Activated naive CD4-positive, alpha-beta T cell treated with anti-CD3 and anti-CD28 coated beads, Interleukin-2, amount 50 U/mL, for 16 hours (primary cell): Measurements from ENCODE around the gene CCBE1.

Source experiments
- DNase-seq: peaks from one replicate; pipeline ENCODE4 v3.0.0-alpha.2; 2020

Gene CCBE1

DNA sequence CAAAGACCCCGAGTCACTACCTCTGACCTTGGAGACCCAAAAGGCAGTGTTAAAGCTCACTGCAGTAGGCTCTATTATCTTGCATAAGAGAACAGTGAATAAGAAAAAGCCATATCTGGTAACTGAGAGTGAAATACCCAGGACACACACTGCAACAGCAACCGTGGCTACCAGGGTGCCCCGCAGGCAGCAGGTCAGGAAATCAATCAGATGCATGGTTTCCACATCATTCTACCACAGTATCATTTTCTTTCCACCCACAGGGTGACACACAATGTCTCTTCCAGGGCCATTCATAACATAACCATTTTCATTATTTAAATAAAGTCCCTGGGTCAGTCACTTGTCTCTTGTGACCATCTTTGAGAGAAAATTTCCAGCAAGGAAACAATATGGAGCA, 131.3 kb downstream of the CCBE1 start:
- no peak for DNase-seq

DNA sequence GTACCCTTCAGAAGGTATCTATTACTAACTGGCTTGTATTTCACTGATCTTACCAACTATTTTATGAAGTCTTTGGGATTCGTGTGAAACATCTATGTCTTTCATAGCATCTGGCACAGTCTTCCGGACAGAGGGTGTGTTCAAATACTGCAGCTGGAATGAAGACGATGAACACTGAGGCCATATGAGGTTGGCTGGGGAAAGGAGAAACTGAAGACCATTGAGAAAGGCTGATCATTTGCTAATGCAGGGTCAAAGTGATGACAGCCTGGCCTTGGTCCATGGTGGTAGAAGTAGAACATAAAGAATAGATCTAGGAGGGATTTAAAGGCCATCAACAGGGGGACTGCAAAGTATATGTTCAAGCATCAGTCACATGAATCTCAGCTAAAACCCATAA, 132.7 kb downstream of the CCBE1 start:
- no peak for DNase-seq

DNA sequence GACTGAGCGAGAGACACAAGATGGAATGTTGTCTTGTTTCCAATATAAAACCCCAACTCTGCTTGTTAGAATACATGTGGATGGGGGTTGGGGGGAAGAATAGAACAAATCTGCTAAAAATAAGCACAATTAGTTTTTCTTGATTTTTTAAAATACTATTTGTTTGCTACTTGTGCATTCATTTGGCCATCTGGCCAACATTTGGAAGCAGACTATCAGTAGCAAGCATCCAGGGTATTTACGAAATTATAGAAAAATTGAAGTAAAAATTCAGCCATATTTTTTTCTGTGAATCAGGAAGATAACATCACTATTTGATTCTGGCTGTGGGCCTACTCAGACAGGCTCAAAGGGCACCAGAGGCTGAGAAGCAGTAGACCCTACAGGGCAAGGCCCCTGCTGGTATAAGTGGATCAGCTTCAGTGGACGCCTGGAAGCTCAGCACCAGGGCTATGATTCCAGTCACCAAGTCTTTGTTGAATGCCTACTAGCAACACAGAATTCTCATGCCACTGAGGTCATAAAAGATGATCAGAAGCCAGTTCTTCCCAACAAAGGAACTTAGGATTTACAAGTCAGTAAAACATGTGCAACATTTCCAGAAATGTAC, 133.9 kb downstream of the CCBE1 start:
- DNase-seq = no peak

DNA sequence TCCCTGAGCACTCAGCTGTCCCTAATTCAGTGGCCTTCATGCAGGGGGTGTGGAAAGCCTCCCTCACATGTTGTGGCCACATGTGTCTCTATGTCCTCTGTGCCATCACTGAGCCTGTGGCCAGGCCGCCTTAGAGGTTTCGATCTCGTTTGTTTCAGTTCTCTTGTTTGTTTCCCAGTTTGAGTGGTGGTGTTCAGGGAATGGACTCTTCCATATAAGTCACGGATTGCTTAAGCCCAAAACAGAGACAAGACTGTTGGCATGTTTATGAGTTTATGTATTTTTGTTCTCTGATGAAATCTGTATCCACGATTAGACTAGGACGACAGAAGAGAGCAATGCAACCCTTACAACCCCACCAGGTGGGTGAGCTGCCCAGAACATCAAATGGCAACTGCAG, 134.5 kb downstream of the CCBE1 start:
- DNase-seq = no peak

DNA sequence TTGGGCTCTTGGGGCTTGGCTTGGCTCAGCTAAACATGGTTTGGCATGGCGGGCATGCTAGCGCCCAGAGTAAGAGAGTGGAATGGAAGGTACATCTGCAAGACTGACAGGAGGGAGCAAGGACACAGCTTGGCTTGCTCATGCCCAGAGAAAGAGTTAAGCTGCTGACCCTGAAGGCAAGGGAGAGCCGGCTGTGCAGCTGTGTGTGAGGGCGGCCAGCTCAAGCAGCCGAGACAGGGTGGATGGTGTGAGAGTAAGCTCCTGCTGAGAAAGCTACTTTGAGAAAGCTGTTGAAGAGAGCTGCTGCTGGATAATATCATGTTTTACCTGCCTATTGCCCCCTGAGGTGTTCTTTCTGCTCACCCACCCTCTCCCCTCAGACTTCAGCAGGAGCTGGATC, 135.6 kb downstream of the CCBE1 start:
- no peak for DNase-seq

DNA sequence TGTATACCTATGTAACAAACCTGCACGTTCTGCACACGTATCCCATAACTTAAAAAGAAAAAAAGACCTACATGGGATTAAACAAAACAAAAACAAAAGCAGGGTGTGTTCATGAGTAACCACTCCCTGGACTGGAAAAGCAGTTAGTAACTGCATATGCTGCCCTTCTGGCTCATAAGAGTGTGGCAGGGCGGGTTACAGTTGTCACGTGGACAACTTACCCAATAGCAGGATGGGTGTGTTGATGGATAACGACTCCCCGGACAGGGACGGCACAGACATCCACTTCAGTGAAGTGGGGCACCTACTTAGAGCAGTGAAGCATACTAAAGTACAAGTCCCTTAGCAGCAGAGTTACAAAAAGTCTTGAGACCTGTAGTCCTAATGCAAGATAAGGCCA, 136.7 kb downstream of the CCBE1 start:
- no peak for DNase-seq

DNA sequence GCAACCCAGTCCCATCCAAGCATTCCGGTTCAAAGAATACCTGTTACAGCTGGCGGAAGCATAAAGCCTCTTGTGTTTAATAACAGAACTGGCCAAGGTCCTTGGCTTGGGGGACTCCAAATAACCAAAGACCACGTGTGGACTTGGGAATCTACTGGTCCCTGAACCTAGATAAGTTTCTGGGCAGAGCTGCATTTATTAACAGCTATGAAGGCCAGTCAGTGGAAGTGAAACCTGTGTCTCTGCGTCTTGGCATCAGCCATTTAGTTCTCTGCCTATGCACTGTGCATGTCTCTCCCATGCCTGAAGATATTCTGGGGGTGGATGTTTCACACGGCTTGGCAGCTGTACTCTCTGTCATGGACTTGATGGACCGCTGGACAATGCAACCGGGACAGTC, 137.7 kb downstream of the CCBE1 start:
- DNase-seq = no peak

DNA sequence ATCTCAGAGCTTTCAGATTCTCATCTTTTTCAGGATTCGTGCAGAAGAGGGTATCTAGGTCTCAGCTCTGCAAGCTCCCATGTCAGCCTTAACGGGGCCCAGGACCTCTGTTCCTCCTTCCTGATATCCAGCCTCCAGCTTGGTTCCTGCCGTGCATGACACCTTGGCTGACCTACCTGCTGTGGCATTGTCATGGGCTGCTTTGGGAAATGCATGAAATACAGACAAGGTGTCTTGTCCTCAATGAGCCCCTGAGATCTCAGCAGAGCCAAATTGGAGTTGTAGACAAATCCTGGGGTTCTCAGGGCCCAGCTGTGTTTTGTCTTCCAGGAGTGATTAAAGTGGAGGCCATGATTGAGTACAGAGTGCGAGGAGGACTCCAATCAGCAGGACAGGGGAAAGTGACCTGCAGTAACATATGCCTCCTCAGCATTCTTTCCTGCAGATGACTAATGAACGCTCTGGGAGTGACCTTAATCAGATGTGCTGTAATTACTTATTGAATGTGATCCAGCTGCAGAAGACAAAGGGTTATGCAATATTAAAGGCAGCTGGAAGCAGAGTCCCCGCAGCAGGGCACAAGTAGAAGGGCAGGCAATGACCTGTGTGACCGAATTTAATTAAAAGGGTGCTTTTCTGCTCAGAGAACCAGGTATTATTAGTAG, 141.1 kb downstream of the CCBE1 start:
- no peak for DNase-seq

DNA sequence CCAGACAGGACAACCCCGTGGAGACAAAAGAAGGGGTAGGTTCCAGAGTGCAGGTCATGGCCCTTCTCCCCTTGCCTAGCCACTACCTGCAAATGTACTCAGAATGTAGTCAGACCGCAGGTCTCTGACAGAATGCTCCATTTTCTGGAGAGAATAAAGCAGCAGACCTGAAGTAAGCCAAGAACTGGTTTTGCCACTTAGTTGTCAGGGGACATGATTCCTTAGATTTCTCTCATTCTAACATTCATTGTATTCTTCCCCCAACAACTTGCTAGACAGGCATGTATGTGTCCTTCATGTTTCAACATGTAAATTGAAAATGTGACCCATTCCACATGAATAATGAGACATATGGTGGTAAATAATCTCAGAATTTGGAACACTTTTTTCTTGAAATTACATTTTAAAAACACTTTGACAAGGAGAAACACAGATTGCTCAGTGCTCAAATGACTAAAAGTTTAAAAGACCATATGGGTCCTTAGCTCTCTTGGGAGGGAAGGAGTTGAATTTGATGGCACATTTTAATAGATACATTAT, 142.4 kb downstream of the CCBE1 start:
- DNase-seq = no peak

DNA sequence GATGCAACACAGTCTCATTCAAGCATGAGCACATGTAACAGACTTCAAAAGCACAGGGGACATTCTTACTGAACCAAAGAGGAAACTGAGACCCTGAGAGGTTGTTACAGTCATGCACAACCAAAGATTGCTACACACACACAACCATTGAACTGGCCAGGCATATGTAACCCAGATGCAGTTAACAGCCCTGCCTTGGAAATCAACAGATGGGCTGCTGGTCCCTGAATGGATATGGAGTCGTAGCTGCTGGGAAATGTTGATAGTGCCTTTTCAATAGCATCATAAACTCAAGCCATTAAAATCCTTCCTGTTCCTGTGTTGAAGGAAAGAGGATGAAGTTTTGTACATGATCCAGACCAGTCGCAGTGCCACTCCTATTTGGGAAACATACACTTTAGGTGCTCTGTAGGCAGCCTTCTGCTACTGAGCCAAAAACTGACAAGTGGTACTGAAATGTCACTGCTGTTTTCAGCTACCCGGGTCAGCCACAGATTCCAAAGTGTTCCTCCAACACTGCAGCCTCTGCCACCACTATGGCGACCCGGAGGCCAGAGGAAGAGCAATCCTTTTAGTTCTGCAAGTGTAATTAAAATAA, 143.9 kb downstream of the CCBE1 start:
- DNase-seq = no peak

DNA sequence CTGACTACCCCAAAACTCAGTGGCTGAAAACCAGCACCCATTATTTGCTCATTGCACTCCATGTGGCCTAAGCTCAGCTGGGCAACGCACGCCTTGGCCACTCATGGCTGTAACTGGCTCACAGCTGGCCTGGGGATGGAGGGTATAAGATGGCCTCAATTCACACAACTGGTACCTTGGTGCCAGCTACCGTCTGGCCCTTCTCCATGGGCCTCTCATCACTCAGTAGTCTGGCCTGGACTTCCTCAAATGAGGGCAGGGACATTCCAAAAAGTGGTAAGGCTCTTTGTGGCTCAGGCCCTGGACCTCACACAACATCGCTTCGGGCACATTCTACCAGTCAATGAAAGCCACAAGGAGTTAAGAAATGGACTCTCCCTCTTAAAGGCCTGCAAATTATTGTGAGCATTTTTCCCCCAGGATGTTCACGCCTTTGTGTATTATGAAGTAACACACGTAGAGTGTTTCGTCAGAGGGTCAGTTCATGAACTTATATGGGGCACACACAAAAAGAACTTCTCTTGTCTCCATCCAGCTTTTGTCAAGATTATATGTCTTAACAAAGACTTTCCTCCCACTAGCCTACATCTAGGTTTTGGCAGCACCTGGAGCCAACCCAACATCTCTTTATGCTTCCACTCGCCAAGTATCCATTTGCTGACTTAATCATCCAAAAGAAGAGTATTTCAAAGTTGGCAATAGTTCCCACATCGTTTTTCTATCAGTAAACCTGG, 145.2 kb downstream of the CCBE1 start:
- no peak for DNase-seq

DNA sequence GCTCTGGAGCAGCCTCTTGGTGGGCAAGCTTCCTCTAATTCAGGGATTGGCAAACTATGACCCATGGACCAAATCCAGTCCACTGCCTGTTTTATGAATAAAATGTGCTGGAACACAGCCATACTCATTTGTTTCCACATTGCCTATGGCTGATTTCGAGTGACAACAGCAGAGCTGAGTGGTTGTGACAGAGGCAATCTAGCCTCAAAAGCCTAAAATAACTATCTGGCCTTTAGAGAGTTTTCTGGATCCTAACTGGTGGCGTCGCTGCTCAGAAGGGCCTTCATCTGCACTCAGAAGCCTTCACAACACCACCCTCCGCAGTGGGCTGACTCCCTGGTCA, 147.1 kb downstream of the CCBE1 start:
- no peak for DNase-seq

DNA sequence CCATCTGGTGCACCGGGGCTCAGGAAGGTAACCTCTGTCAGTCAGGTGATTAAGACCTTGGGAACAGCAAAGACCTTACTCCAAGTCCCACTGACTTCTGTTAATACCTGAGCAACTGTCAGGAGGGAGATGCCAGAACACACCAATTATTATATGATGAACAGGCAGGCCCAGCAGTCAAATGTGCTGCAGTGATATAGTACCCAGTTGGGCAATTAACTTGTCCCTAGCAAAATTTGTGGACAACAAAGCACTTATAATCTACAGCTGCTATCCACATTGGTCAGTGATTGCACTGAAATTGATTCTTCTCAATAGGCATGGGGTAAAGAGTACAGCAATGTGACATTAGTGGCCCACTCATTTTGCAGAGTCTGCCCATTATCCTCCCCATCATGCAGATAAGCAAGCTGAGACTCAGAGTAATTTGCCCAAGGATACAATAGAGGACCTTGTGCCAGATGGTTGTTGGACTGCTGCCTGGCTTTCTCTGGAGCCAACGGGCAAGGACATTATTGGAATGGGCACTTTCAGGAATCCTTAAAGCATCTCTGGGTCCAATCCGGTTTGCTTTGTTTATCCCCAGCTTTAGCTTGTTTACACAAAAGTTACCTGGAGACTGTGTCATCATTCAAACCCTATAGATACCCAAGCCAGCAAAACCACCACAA, 147.6 kb downstream of the CCBE1 start:
- no peak for DNase-seq

DNA sequence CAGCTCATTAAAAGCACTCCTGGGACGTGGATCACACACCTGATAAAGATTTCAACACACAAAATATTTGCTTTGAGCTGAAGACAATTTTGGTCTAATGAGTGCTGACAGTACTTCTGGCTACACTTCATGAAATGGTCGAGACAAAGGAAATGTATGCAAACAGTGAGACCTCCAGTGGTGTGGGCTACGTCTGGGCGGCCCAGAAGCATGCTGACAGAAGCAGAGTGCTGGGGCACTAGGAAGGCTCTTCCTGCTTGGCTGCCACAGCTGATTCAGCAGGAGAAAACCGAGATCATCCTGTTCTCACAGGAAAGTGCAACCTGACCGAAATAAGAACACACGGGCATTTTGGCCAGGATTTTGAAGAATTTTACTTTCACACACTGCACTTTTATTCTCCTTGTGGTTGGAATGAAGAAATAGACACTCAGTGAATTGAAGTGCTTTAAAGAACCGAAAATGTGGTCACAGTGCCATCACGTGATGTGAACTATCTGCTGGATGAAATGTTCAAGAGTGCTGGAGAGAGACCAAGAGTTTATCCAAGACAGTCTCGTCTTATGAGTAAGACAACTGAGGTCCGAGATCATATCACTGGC, 149.5 kb downstream of the CCBE1 start:
- no peak for DNase-seq

DNA sequence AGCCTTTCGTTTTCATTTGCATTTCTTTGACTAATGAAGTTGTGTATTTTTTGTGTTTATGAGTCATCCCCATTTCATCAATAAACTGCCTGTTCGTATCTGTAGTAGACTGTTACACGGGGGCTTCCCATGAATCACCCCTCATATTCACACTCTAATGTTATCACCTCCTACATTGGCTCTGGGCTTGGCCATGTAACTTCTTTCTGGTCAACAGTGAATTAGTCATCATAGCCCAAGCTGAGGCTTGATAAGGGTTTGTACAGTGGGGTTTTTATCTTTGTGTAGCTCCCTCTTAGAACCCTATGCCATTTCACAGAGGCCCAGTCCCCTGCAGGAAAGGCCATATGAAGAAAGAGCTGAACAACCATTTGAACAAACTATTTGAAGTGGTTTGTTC, 151.0 kb downstream of the CCBE1 start:
- DNase-seq = no peak

DNA sequence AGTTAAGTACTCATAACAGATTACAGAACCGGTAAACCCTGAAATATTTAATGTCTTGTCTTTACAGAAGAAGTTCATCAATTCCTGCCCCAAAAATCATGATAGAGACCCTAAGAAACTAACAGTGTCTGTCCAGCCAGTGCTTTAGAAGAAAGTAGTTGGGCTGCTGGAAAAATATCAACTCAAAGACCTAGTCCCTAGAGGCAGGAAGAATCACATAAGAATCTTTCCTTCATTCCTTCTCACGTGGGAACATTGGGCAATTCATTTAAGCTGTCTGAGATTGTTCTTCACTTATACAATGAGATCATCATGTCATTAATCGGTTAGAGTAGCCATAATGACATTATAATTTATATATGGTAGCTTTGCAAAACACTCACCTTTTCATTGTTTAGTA, 156.4 kb downstream of the CCBE1 start:
- no peak for DNase-seq

DNA sequence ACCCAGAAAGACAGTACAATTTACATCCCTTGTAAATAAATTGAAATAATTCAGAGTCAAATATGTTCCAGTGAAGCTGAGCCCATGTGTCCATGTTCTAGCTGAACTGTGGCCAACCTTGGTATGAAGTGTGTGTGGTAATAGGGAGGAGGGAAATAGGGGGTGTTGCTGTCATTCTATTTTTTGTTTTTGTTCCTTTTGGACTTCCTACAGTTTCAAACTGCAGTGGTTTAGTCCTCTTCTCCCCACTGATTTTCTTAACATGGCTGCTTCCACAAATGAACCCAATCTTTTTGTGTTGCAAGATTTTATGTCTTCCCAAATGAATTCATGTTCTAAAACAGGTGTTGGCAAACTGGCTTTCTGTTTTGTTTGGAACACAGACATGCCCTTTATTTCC, 156.9 kb downstream of the CCBE1 start:
- DNase-seq = no peak

DNA sequence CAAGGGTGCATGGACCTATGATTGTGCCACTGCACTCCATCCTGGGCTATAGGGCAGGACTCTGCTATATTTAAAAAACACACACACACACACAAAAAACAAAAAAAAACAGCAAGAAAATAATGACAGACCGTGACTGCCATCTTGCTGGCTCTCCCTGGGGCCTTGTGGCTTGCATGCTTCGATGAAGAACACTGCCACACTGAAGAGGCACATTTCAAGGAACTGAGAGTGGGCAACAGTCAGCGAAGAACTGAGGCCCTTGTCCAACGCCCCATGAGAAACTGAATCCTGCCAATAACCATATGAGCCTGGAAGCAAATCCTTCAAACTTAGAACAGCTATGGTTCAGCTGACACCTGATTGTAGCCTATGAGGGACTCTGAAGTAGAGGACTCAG, 158.1 kb downstream of the CCBE1 start:
- DNase-seq = no peak

DNA sequence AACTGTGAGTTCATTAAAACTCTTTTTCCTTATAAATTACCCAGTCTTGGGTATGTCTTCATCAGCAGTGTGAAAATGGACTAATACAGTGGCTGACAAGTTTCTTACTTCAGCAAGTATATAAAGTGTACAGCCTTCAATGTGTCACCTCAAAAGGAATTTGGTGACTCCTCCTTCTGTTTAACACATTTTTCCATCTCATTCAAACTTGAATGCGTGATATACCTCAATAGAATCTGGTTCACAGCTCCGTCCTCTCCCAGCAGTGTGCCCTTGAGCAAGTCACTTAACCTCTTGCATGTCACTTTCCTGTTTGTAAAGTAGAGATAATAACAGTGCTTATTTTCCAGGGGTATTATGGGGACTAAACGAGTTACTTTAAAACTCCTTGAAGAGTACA, 159.6 kb downstream of the CCBE1 start:
- DNase-seq = no peak

DNA sequence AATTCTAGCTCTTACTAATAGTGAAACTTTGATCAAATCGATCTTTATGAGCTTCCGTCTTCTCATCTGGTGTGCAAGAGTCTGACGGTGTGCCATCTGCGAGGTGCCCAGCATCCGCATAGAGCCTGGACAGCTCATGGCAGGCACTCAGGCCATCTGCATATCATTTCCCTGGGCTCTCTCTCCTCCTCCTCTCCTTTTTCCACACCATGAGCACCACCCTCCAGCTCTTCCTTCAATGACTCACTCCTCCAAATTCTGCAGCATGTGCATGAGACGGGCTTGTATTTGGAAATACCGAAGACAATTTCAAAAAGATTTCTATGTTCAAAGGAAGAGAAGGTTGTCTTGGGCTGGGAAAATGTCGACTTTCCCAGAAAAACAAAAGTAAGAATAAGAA, 161.1 kb downstream of the CCBE1 start:
- no peak for DNase-seq

DNA sequence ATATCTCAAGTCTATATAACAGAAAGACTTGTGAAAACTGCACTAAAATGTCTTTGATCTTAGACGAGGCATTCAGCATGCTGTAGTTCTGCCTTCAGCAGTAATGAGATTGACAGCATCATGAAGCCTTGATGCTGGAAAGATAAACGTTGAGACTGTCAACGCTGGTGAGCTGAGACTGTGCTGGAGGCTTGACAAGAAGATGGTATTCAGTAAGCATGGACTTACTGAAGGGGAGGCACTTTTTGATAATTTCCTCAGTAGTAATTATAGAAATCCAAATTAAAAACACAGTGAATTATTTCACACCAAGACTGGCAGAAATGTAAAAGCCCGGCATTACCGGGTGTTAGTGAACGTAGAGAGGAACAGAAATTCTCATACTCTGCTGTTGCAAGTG, 162.2 kb downstream of the CCBE1 start:
- DNase-seq = no peak

DNA sequence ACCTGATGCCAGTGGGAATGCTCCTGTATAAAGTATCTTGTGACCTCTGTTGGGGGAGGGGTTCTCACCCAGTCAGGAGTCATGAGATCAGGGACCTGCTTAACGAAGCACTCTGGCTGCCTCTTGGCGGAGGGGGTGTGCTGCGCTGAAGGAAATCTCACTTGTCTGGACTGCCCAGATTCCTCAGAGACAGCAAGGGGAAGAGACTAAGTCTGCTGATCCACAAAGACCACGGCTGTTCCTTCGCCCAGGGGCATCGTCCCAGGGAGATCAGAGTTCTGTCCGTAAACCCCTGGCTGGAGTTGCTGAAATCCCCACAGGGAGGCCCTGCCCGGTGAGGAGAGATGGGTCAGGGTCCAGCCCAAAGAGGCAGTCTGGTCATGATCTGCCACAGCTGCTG, 168.4 kb downstream of the CCBE1 start:
- no peak for DNase-seq
